Ovary (tissue), 9 donors: Measurements from ENCODE around the gene APBA2. TPM values are rescaled to one million over a fixed set of nuclear protein-coding genes. Genes with fewer than 3 reads are reported as not detected.

ENCODE experiments used
- DNase-seq, 5 donors: peaks; one replicate each; pipeline ENCODE4 v3.0.0-alpha.2; 2019 to 2020
- H3K27ac ChIP-seq, 2 donors: fragments of 200-600 bp; one replicate each; pipeline versions ENCODE4 v1.5.1 to v1.8.0; 2019 to 2022
- H3K27me3 ChIP-seq: fragments of 200-600 bp; one replicate; pipeline ENCODE4 v1.8.0; 2022
- H3K36me3 ChIP-seq: fragments of 200-600 bp; sonication (generic); one replicate; pipeline ENCODE4 v1.5.1; 2019
- H3K4me1 ChIP-seq: one replicate; pipeline ENCODE4 v1.8.1; 2013; ENCODE audit warnings: mild to moderate bottlenecking, moderate library complexity; ENCODE audit not compliant: insufficient read depth
- H3K4me3 ChIP-seq: fragments of 200-600 bp; sonication (generic); one replicate; pipeline ENCODE4 v1.5.1; 2017
- H3K9me3 ChIP-seq, 2 donors: fragments of 200-600 bp in 1 of 2; sonication (generic) in 1 of 2; one replicate each; pipeline versions ENCODE4 v1.5.1 to v1.8.1; 2013 to 2019; ENCODE audit warnings: mild to moderate bottlenecking in 1 of 2, moderate library complexity in 1 of 2
- CTCF ChIP-seq, 3 donors: fragments of 450-650 bp in 2 of 3; fragments of 200-600 bp in 1 of 3; IDR thresholded peaks; one replicate each; pipeline versions ENCODE4 v1.5.1 to v1.8.0; 2016 to 2022; ENCODE audit warnings: antibody characterized with exemption in 3 of 3, mild to moderate bottlenecking in 1 of 3
- EP300 ChIP-seq: sonication (generic); formaldehyde crosslinking; IDR thresholded peaks from one replicate; pipeline ENCODE4 v1.6.1; 2017; ENCODE audit warnings: antibody characterized with exemption
- POLR2A ChIP-seq: fragments of 450-650 bp; IDR thresholded peaks from one replicate; pipeline ENCODE4 v1.6.1; 2017; ENCODE audit warnings: antibody characterized with exemption, mild to moderate bottlenecking, moderate library complexity
- WGBS, 3 donors: extraction: QIAGEN DNeasy Blood & Tissue Kit in 1 of 3; methylation state at CpG; one replicate each; pipeline versions ENCODE4 v1.1.5 to v1.1.7; 2013 to 2017; 5-methylcytosine and 5-hydroxymethylcytosine counted together
- intact Hi-C, 4 donors: fragments of 100-400 bp; cut with DNase I; formaldehyde crosslinking; loops; one replicate each; pipeline versions ENCODE4 v1.11.0 to v1.15.1; 2022 to 2023
- polyA plus RNA-seq, 2 donors: library from polyadenylated mRNA; stranded (reverse); fragments of 200-250 nt in 1 of 2; fragments of 350-450 nt in 1 of 2; fragmentation: Illumina TruSeq in 1 of 2; extraction: RNeasy Lipid Tissue Mini Kit (QIAGEN cat#74804) in 1 of 2; gene quantifications; one replicate each; pipeline ENCODE4 v1.2.3, GENCODE V29; 2013 to 2014
- total RNA-seq, 7 donors: library from RNA; depleted of rRNA in 2 of 7; stranded (reverse); fragments of >200 nt in 2 of 7; fragmentation: NEBNext Ultra II Directional in 3 of 7; extraction: Animal tissue kit (Norgen Biotek cat#: 25700) in 3 of 7; gene quantifications; one replicate each; pipeline versions ENCODE4 v1.1.0 to v1.2.4, GENCODE V29; 2016 to 2023
- donor health status: DM: no; HTN: no; CAD: no; lungs with moderate emphysema.
- donor health status: DM: no; HTN: no; CAD: no.
- donor health status: Bipolar disorder and iron deficiency.
- donor health status: DM: yes; HTN: yes; CAD: no.
- donor health status: DM: no; HTN: no; CAD: no.
- donor health status: DM: yes; HTN: yes; CAD: no.

Gene APBA2
- total and polyA plus RNA-seq, 9 donors: 0.53 to 3.1 (median 1.4) TPM

- intact Hi-C loops: loop anchor here in 1 of 4 donors (5.0 kb wide), 1 partner anchor 164 kb away; no protein-coding TSS in a partner anchor
- Histone ChIP-seq H3K4me3 (no peak overlapping the region), H3K4me1 (no peaks in the 10 kb centered on the region), H3K36me3 (no peaks in the 10 kb centered on the region), H3K9me3 (no peaks in the 10 kb centered on the region), H3K27ac (no peak overlapping the region), H3K27me3 (no peaks in the 10 kb centered on the region)
- 52 to 63% (median 62%) methylated on average over 10 of the region's 10 CpGs for WGBS, 3 donors
- no peak for TF ChIP-seq EP300
- no peak for TF ChIP-seq POLR2A
- TF ChIP-seq CTCF (IDR thresholded peaks at IDR 0.05): no peak
- DNase-seq: no peak
These were observed 12.1 kb upstream of the APBA2 start for GRCh38 chr15:28873585-28874190.

- no peaks in the 10 kb centered on the region for H3K9me3 ChIP-seq
- 78 to 90% (median 81%) methylated on average over 4 of the region's 4 CpGs for WGBS, 3 donors
- no peaks in the 10 kb centered on the region for H3K27me3 ChIP-seq
- intact Hi-C loops: no loop called here
- TF ChIP-seq EP300 (no peak), CTCF (IDR thresholded peaks at IDR 0.05) (no peak), POLR2A (no peak)
- no peak for DNase-seq
- H3K4me1 ChIP-seq: no peaks in the 10 kb centered on the region
- H3K4me3 ChIP-seq: no peak overlapping the region
- H3K27ac ChIP-seq: no peak overlapping the region
- H3K36me3 ChIP-seq: no peaks in the 10 kb centered on the region
These were observed 10.2 kb upstream of the APBA2 start for GRCh38 chr15:28875461-28876000.

GRCh38 chr15:28876131-28876844, 9.5 kb upstream of the APBA2 start:
- intact Hi-C loops: no loop called here

GRCh38 chr15:28876845-28877185, 9.0 kb upstream of the APBA2 start:
- Histone ChIP-seq H3K27ac (no peak overlapping the region), H3K36me3 (no peaks in the 10 kb centered on the region), H3K4me1 (no peaks in the 10 kb centered on the region), H3K27me3 (no peaks in the 10 kb centered on the region), H3K9me3 (no peaks in the 10 kb centered on the region), H3K4me3 (no peak overlapping the region)
- no peak for DNase-seq
- 89 to 93% (median 89%) methylated on average over 8 of the region's 8 CpGs for WGBS, 3 donors
- intact Hi-C loops: no loop called here
- no peak for TF ChIP-seq CTCF (IDR thresholded peaks at IDR 0.05)
- TF ChIP-seq EP300: no peak
- TF ChIP-seq POLR2A: no peak

More at GRCh38 chr15:28876131-28876844, 9.5 kb upstream of the APBA2 start:
- no peak for TF ChIP-seq CTCF (IDR thresholded peaks at IDR 0.05)
- no peak for TF ChIP-seq EP300
- TF ChIP-seq POLR2A: no peak
- no peaks in the 10 kb centered on the region for H3K9me3 ChIP-seq
- DNase-seq: no peak
- no peaks in the 10 kb centered on the region for H3K4me1 ChIP-seq
- H3K36me3 ChIP-seq: no peaks in the 10 kb centered on the region
- no peak overlapping the region for H3K27ac ChIP-seq
- H3K4me3 ChIP-seq: no peak overlapping the region
- 74 to 77% (median 77%) methylated on average over 14 of the region's 14 CpGs for WGBS, 3 donors
- no peaks in the 10 kb centered on the region for H3K27me3 ChIP-seq
